Type B pancreatic cell (in vitro differentiated cells): ENCODE data around the gene TIFAB. TPM values are rescaled to one million over a fixed set of nuclear protein-coding genes. Genes with fewer than 3 reads are reported as not detected.
"Not testable (repeated sequence)": the region's sequence is repeated elsewhere in the genome, so short reads cannot be mapped to it uniquely, and the experiment has no call there.

Experiments used
- DNase-seq: peaks from one replicate; pipeline ENCODE4 v3.0.0; 2021; ENCODE audit warnings: mixed read lengths; ENCODE audit not compliant: unreplicated experiment; ENCODE audit errors: extremely low spot score
- H3K27ac Mint-ChIP-seq: 2 replicates; pipeline ENCODE4 v1.8.0; 2021; ENCODE audit warnings: mild to moderate bottlenecking, mixed read lengths
- H3K27me3 Mint-ChIP-seq: 2 replicates; pipeline ENCODE4 v1.8.0; 2021; ENCODE audit warnings: mixed read lengths
- H3K36me3 Mint-ChIP-seq: 2 replicates; pipeline ENCODE4 v1.8.0; 2021; ENCODE audit warnings: mixed read lengths
- H3K4me1 Mint-ChIP-seq: one replicate; pipeline ENCODE4 v1.8.0; 2021; ENCODE audit warnings: mixed read lengths; ENCODE audit not compliant: unreplicated experiment
- H3K4me3 Mint-ChIP-seq: 2 replicates; pipeline ENCODE4 v1.8.0; 2021; ENCODE audit warnings: mild to moderate bottlenecking, mixed read lengths
- H3K9me3 Mint-ChIP-seq: 2 replicates; pipeline ENCODE4 v1.8.0; 2021; ENCODE audit warnings: mixed read lengths
- CTCF ChIP-seq: fragments of 200-600 bp; sonication (generic); conservative IDR thresholded peaks from 2 replicates; pipeline ENCODE4 v1.5.0; 2021; ENCODE audit warnings: antibody characterized with exemption, mild to moderate bottlenecking
- long read RNA-seq: library from polyadenylated mRNA; unstranded; transcript quantifications from one replicate; pipeline ENCODE4 v2.0.0, GENCODE V29; 2020
- total RNA-seq: library from RNA; stranded (reverse); gene quantifications from 2 replicates; pipeline ENCODE4 v1.2.1, GENCODE V29; 2021; ENCODE audit warnings: low replicate concordance

Gene TIFAB, protein sequence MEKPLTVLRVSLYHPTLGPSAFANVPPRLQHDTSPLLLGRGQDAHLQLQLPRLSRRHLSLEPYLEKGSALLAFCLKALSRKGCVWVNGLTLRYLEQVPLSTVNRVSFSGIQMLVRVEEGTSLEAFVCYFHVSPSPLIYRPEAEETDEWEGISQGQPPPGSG
- not detected in 2 replicates for total RNA-seq
- long read RNA-seq: 0 reads

GRCh38 chr5:135452321-135453030 lies at the start of gene TIFAB:
Gene TIFAB, minus strand, starts transcription at chr5:135452351. Its CDS starts 2,412 bp downstream, at chr5:135449939.
- no peak for TF ChIP-seq CTCF
- peaks cover 31% of the 10 kb centered on the region for H3K27me3 Mint-ChIP-seq
- H3K27ac Mint-ChIP-seq: no peak within 1 kb of the TSS
- no peak within 1 kb of the TSS for H3K4me3 Mint-ChIP-seq
- DNase-seq: no peak
- H3K4me1 Mint-ChIP-seq: no peaks in the 10 kb centered on the region
- no peaks in the 10 kb centered on the region for H3K36me3 Mint-ChIP-seq
- no peaks in the 10 kb centered on the region for H3K9me3 Mint-ChIP-seq

GRCh38 chr5:135498637-135498995 lies 46.5 kb upstream of the TIFAB start:
- no peak overlapping the region for H3K27ac Mint-ChIP-seq
- peak; percentile 37 for DNase-seq
- H3K27me3 Mint-ChIP-seq: peaks cover 65% of the 10 kb centered on the region
- H3K9me3 Mint-ChIP-seq: peaks cover 6% of the 10 kb centered on the region
- peaks cover 18% of the 10 kb centered on the region for H3K4me1 Mint-ChIP-seq
- H3K4me3 Mint-ChIP-seq: no peak overlapping the region
- TF ChIP-seq CTCF: no peak
- no peaks in the 10 kb centered on the region for H3K36me3 Mint-ChIP-seq

GRCh38 chr5:135497971-135498636 lies 46.0 kb upstream of the TIFAB start:
- Mint-ChIP-seq H3K27ac (no peak overlapping the region), H3K4me1 (peaks cover 18% of the 10 kb centered on the region), H3K4me3 (no peak overlapping the region), H3K36me3 (no peaks in the 10 kb centered on the region), H3K9me3 (peaks cover 6% of the 10 kb centered on the region), H3K27me3 (peaks cover 65% of the 10 kb centered on the region)
- peak; percentile 48 for DNase-seq
- no peak for TF ChIP-seq CTCF

- Mint-ChIP-seq H3K4me1 (peaks cover 18% of the 10 kb centered on the region), H3K27me3 (peaks cover 75% of the 10 kb centered on the region)
- not testable (repeated sequence) for H3K9me3 Mint-ChIP-seq, H3K4me3 Mint-ChIP-seq, H3K36me3 Mint-ChIP-seq, H3K27ac Mint-ChIP-seq
- DNase-seq: peak; percentile 37
These were observed 43.4 kb upstream of the TIFAB start for GRCh38 chr5:135495531-135495930.

- H3K4me1 Mint-ChIP-seq: peaks cover 26% of the 10 kb centered on the region
- no peak overlapping the region for H3K4me3 Mint-ChIP-seq
- DNase-seq: no peak
- no peak for TF ChIP-seq CTCF
- H3K27ac Mint-ChIP-seq: no peak overlapping the region
- peaks cover 6% of the 10 kb centered on the region for H3K9me3 Mint-ChIP-seq
- H3K36me3 Mint-ChIP-seq: peaks cover 3% of the 10 kb centered on the region
- peaks cover 83% of the 10 kb centered on the region for H3K27me3 Mint-ChIP-seq
These were observed 42.0 kb upstream of the TIFAB start for GRCh38 chr5:135494196-135494595.
